IMR-90 (cell line): ENCODE results near the gene APOL3. TPM values are rescaled to one million over a fixed set of nuclear protein-coding genes. Genes with fewer than 3 reads are reported as not detected.

Source experiments
- ATAC-seq: fragments of 200-7000 bp; cut with Tn5 transposase; 2 replicates; pipeline ENCODE4 v1.9.1; 2020; ENCODE audit warnings: low read depth, mild to moderate bottlenecking, moderate library complexity
- BruUV-seq: library from RNA; stranded (reverse); fragments of 400-500 nt; replicated peaks from 2 replicates; lab custom pipeline; 2021; lab: Mats Ljungman, UMichigan
- CTCF ChIA-PET: fragments of 300-600 bp; formaldehyde crosslinking; extraction: SDS; loops from one replicate; lab custom pipeline; 2021; ENCODE audit warnings: antibody characterized with exemption; lab: Yijun Ruan, JAX
- POLR2A ChIA-PET: fragments of 300-600 bp; sonication (Branson Sonifier 250); formaldehyde crosslinking; loops from one replicate; lab custom pipeline; 2022; ENCODE audit warnings: antibody characterized with exemption; ENCODE audit not compliant: unreplicated experiment; lab: Charles Lee
- DNase-seq: peaks from one replicate; pipeline ENCODE4 v3.0.0; 2013
- H2AFZ ChIP-seq: replicated peaks from 2 replicates; pipeline ENCODE3; 2013; ENCODE audit warnings: low read length, mild to moderate bottlenecking; ENCODE audit not compliant: poor library complexity
- H2AK5ac ChIP-seq: 2 replicates; pipeline ENCODE4 v1.6.1; 2013; ENCODE audit warnings: low read depth, low read length, inconsistent platforms
- H2AK9ac ChIP-seq: replicated peaks from 2 replicates; pipeline ENCODE3; 2013; ENCODE audit warnings: mild to moderate bottlenecking, low read depth, low read length, moderate library complexity; ENCODE audit not compliant: poor library complexity
- H2BK120ac ChIP-seq: 2 replicates; pipeline ENCODE4 v1.6.1; 2013; ENCODE audit warnings: low read depth, low read length, inconsistent platforms
- H2BK15ac ChIP-seq: 3 replicates; pipeline ENCODE4 v1.6.1; 2013; ENCODE audit warnings: low read depth, low read length, inconsistent platforms
- H2BK20ac ChIP-seq: 2 replicates; pipeline ENCODE4 v1.6.1; 2013; ENCODE audit warnings: low read depth, mild to moderate bottlenecking, inconsistent platforms, low read length, moderate library complexity
- H2BK5ac ChIP-seq: 2 replicates; pipeline ENCODE4 v1.6.1; 2013; ENCODE audit warnings: mild to moderate bottlenecking, low read depth, low read length, inconsistent platforms; ENCODE audit not compliant: poor library complexity, severe bottlenecking
- H3K14ac ChIP-seq: replicated peaks from 2 replicates; pipeline ENCODE4 v1.6.1; 2013; ENCODE audit warnings: low read depth, low read length, inconsistent platforms
- H3K18ac ChIP-seq: 2 replicates; pipeline ENCODE4 v1.6.1; 2013; ENCODE audit warnings: low read depth, low read length, control low read depth
- H3K23ac ChIP-seq: 2 replicates; pipeline ENCODE4 v1.6.1; 2013; ENCODE audit warnings: low read depth, low read length, inconsistent platforms
- H3K27ac ChIP-seq: 2 replicates; pipeline ENCODE4 v1.5.1; 2013; ENCODE audit warnings: mild to moderate bottlenecking, control low read depth, low read length; ENCODE audit not compliant: insufficient read depth
- H3K27me3 ChIP-seq: 2 replicates; pipeline ENCODE4 v1.6.1; 2013; ENCODE audit warnings: low read length; ENCODE audit not compliant: control insufficient read depth, insufficient read depth
- H3K36me3 ChIP-seq: 2 replicates; pipeline ENCODE4 v1.6.1; 2013; ENCODE audit warnings: low read length, mixed read lengths; ENCODE audit not compliant: control insufficient read depth, insufficient read depth
- H3K4ac ChIP-seq: 2 replicates; pipeline ENCODE4 v1.6.1; 2013; ENCODE audit warnings: low read depth, low read length, inconsistent platforms
- H3K4me1 ChIP-seq: 2 replicates; pipeline ENCODE4 v1.6.1; 2013; ENCODE audit warnings: low read length, mixed read lengths; ENCODE audit not compliant: control insufficient read depth, insufficient read depth
- H3K4me2 ChIP-seq: 2 replicates; pipeline ENCODE4 v1.6.1; 2013; ENCODE audit warnings: low read depth, mild to moderate bottlenecking, control low read depth, low read length, moderate library complexity
- H3K4me3 ChIP-seq: 2 replicates; pipeline ENCODE4 v1.5.1; 2013; ENCODE audit warnings: low read depth, mild to moderate bottlenecking, control low read depth, low read length, moderate library complexity; ENCODE audit not compliant: insufficient read depth
- H3K56ac ChIP-seq: 2 replicates; pipeline ENCODE4 v1.6.1; 2013; ENCODE audit warnings: low read length, inconsistent platforms; ENCODE audit not compliant: insufficient read depth; ENCODE audit errors: extremely low read depth
- H3K79me1 ChIP-seq, 2 experiments: 2 replicates each; pipeline ENCODE4 v1.6.1; 2013; ENCODE audit warnings: low read length in 2 of 2, inconsistent platforms in 1 of 2, low read depth in 1 of 2
- H3K9ac ChIP-seq: 2 replicates; pipeline ENCODE4 v1.6.1; 2013; ENCODE audit warnings: low read depth, low read length, control low read depth
- H3K9me1 ChIP-seq: 2 replicates; pipeline ENCODE4 v1.6.1; 2013; ENCODE audit warnings: low read length, inconsistent platforms; ENCODE audit not compliant: insufficient read depth
- H3K9me3 ChIP-seq: 2 replicates; pipeline ENCODE4 v1.6.1; 2013; ENCODE audit warnings: low read length; ENCODE audit not compliant: control insufficient read depth, insufficient read depth
- H4K20me1 ChIP-seq: 2 replicates; pipeline ENCODE4 v1.6.1; 2013; ENCODE audit warnings: low read length, inconsistent platforms; ENCODE audit not compliant: insufficient read depth
- H4K5ac ChIP-seq: 2 replicates; pipeline ENCODE4 v1.6.1; 2013; ENCODE audit warnings: mild to moderate bottlenecking, low read depth, low read length, control low read depth
- H4K8ac ChIP-seq, 2 experiments: 2 replicates each; pipeline ENCODE4 v1.6.1; 2013; ENCODE audit warnings: low read depth in 2 of 2, low read length in 2 of 2, control low read depth in 1 of 2, inconsistent platforms in 1 of 2
- H4K91ac ChIP-seq: 2 replicates; pipeline ENCODE4 v1.6.1; 2013; ENCODE audit warnings: low read depth, low read length, inconsistent platforms; ENCODE audit not compliant: insufficient read depth
- BHLHE40 ChIP-seq: fragments of 150-350 bp; IDR thresholded peaks from 2 replicates; pipeline ENCODE4 v1.6.1; 2016; ENCODE audit warnings: mild to moderate bottlenecking, low read depth, low read length
- CEBPB ChIP-seq: IDR thresholded peaks from 2 replicates; pipeline ENCODE4 v1.6.1; 2012; ENCODE audit warnings: low read depth, low read length, improper control_type of control experiment
- CHD1 ChIP-seq: IDR thresholded peaks from 2 replicates; pipeline ENCODE4 v1.6.1; 2012; ENCODE audit warnings: low read depth, low read length, improper control_type of control experiment
- FOS ChIP-seq: fragments of 150-350 bp; IDR thresholded peaks from 2 replicates; pipeline ENCODE4 v1.6.1; 2016; ENCODE audit warnings: low read depth, low read length
- MAFK ChIP-seq: IDR thresholded peaks from 2 replicates; pipeline ENCODE4 v1.6.1; 2012; ENCODE audit warnings: low read depth, low read length, improper control_type of control experiment
- MAZ ChIP-seq: IDR thresholded peaks from 2 replicates; pipeline ENCODE4 v1.6.1; 2012; ENCODE audit warnings: low read depth, mild to moderate bottlenecking, low read length, improper control_type of control experiment, moderate library complexity, borderline replicate concordance
- MXI1 ChIP-seq: IDR thresholded peaks from 2 replicates; pipeline ENCODE4 v1.6.1; 2012; ENCODE audit warnings: low read depth, mild to moderate bottlenecking, low read length, moderate library complexity, borderline replicate concordance
- NFE2L2 ChIP-seq: fragments of 150-350 bp; IDR thresholded peaks from 2 replicates; pipeline ENCODE4 v1.6.1; 2016; ENCODE audit warnings: low read depth, mild to moderate bottlenecking, low read length
- POLR2A ChIP-seq: IDR thresholded peaks from 2 replicates; pipeline ENCODE4 v1.6.1; 2012; ENCODE audit warnings: mild to moderate bottlenecking, low read depth, low read length
- RAD21 ChIP-seq: IDR thresholded peaks from 2 replicates; pipeline ENCODE4 v1.6.1; 2012; ENCODE audit warnings: low read length, improper control_type of control experiment
- RCOR1 ChIP-seq: IDR thresholded peaks from 2 replicates; pipeline ENCODE4 v1.6.1; 2012; ENCODE audit warnings: mild to moderate bottlenecking, low read length, improper control_type of control experiment; ENCODE audit not compliant: insufficient replicate concordance
- RFX5 ChIP-seq: IDR thresholded peaks from 2 replicates; pipeline ENCODE4 v1.8.0; 2012; ENCODE audit warnings: low read depth, mild to moderate bottlenecking, low read length, moderate library complexity
- SMC3 ChIP-seq: fragments of 150-350 bp; IDR thresholded peaks from 2 replicates; pipeline ENCODE4 v1.6.1; 2016; ENCODE audit warnings: low read depth, mild to moderate bottlenecking, antibody characterized with exemption, low read length, moderate library complexity
- WGBS, 2 experiments: methylation state at CpG; one replicate each; pipeline versions ENCODE4 v1.1.5 to v1.1.7; 2013; ENCODE audit warnings: missing lambda C conversion rate in 2 of 2; ENCODE audit not compliant: insufficient read length in 1 of 2; ENCODE audit errors: extremely low coverage in 2 of 2; 5-methylcytosine and 5-hydroxymethylcytosine counted together
- dilution Hi-C: fragments of 300-500 bp; cut with HindIII; formaldehyde crosslinking; loops from one replicate; pipeline ENCODE4 v1.14.3; 2018; ENCODE audit warnings: low sequenced_read_pairs; ENCODE audit not compliant: unreplicated experiment
- in situ Hi-C: fragments of 300-500 bp; cut with MboI; formaldehyde crosslinking; loops from 3 replicates; pipeline ENCODE4 v1.14.3; 2019; ENCODE audit warnings: low sequenced_read_pairs, inconsistent platforms, mixed read lengths
- intact Hi-C: fragments of 100-400 bp; cut with micrococcal nuclease; formaldehyde crosslinking; loops from 2 replicates; pipeline ENCODE4 v1.10.0; 2022
- polyA plus RNA-seq, 3 experiments: library from polyadenylated mRNA; depleted of rRNA; stranded (reverse); fragments of >200 nt; gene quantifications; 2 replicates each; pipeline ENCODE4 v1.2.3, GENCODE V29; 2012; ENCODE audit warnings: low replicate concordance in 1 of 3
- total RNA-seq: library from RNA; depleted of rRNA; stranded (reverse); fragments of >200 nt; gene quantifications from 2 replicates; pipeline ENCODE4 v1.2.3, GENCODE V29; 2012
- TF ChIP-seq, protein P1 (sequence below): conservative IDR thresholded peaks from 2 replicates; pipeline ENCODE4 v1.5.1; 2012; ENCODE audit warnings: mild to moderate bottlenecking, low read depth, low read length, improper control_type of control experiment
- TF ChIP-seq, protein P2 (sequence below): fragments of 150-350 bp; IDR thresholded peaks from 2 replicates; pipeline ENCODE4 v1.6.1; 2017; ENCODE audit warnings: mild to moderate bottlenecking, antibody characterized with exemption, low read length, low read depth

APOL3 gene
- total and polyA plus RNA-seq, 2 of the 4 experiments (the other 2 are of a cell fraction) = 1.4 to 2.3 TPM

DNA sequence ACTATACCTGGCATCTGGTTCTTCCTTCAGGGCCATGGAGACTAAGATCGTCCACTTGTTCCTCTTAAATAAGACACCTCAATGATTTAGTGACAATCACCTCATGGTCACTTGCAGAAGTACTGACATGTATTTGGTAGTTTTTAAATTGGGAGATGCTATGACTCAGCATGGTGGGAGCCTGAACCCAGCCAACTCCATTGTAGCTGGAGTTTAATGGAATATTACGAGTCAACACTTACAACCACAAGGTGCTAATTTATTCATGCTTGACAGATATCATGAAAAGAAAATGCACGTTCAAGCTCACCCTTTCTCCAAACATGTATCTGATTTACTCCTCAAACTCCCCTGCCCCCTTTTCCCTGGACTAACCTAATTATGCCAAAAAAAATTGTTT lies 16.6 kb upstream of the APOL3 start (continued):
- no peak for TF ChIP-seq NFE2L2
- no peak for TF ChIP-seq RAD21
- no peak for TF ChIP-seq MAZ
- no peak for TF ChIP-seq RFX5

DNA sequence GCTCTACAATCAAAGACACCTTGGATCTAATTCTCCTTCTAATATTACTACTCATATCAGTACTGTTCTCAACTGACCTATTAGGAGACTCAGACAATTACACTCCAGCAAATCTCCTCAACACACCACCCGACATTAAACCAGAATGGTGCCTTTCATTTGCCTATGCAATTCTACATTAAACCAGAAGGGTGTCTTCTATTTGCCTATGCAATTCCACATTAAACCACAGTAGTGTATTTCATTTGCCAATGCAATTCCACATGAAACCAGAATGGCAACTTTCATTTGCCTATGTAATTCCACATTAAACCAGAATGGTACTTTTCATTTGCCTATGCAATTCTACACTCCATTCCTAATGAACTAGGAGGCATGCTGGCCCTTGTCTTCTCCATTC lies 15.3 kb upstream of the APOL3 start:
- Histone ChIP-seq H2AFZ (no peak overlapping the region), H4K20me1 (no peaks in the 10 kb centered on the region), H2BK20ac (no peak overlapping the region), H3K9me3 (no peaks in the 10 kb centered on the region), H3K14ac (no peak overlapping the region), H3K4me1 (no peaks in the 10 kb centered on the region), H4K5ac (no peak overlapping the region), H3K27me3 (peaks cover 4% of the 10 kb centered on the region; the same call in 1 of the 2 replicates), H2BK120ac (no peak overlapping the region), H3K4ac (no peak overlapping the region), H3K4me3 (no peak overlapping the region), H2AK9ac (no peak overlapping the region), H2BK5ac (no peak overlapping the region), H4K91ac (no peak overlapping the region), H3K9ac (no peak overlapping the region), H3K4me2 (no peak overlapping the region), H4K8ac (no peak overlapping the region), H3K36me3 (no peaks in the 10 kb centered on the region), H3K56ac (no peak overlapping the region), H3K23ac (no peak overlapping the region), H3K27ac (no peak overlapping the region), H3K18ac (no peak overlapping the region), H3K9me1 (no peaks in the 10 kb centered on the region), H2BK15ac (no peak overlapping the region), H2AK5ac (no peak overlapping the region), H3K79me1 (no peaks in the 10 kb centered on the region)
- WGBS, 2 experiments = no CpG with 5 or more reads among the region's 1 CpG
- CTCF ChIA-PET = no interaction called here
- ATAC-seq (no peak), DNase-seq (no peak)
- POLR2A ChIA-PET = no interaction called here
- intact Hi-C loops = no loop called here
- no TSS peak for BruUV-seq
- dilution Hi-C loops = no loop called here
- in situ Hi-C loops = no loop called here
- TF ChIP-seq CEBPB (no peak), MXI1 (no peak), POLR2A (no peak), NFE2L2 (no peak), BHLHE40 (no peak), RFX5 (no peak), RAD21 (no peak), CHD1 (no peak), RCOR1 (no peak), FOS (no peak), MAFK (no peak), SMC3 (no peak)
- TF ChIP-seq, protein P1, sequence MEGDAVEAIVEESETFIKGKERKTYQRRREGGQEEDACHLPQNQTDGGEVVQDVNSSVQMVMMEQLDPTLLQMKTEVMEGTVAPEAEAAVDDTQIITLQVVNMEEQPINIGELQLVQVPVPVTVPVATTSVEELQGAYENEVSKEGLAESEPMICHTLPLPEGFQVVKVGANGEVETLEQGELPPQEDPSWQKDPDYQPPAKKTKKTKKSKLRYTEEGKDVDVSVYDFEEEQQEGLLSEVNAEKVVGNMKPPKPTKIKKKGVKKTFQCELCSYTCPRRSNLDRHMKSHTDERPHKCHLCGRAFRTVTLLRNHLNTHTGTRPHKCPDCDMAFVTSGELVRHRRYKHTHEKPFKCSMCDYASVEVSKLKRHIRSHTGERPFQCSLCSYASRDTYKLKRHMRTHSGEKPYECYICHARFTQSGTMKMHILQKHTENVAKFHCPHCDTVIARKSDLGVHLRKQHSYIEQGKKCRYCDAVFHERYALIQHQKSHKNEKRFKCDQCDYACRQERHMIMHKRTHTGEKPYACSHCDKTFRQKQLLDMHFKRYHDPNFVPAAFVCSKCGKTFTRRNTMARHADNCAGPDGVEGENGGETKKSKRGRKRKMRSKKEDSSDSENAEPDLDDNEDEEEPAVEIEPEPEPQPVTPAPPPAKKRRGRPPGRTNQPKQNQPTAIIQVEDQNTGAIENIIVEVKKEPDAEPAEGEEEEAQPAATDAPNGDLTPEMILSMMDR = no peak
- TF ChIP-seq, protein P2, sequence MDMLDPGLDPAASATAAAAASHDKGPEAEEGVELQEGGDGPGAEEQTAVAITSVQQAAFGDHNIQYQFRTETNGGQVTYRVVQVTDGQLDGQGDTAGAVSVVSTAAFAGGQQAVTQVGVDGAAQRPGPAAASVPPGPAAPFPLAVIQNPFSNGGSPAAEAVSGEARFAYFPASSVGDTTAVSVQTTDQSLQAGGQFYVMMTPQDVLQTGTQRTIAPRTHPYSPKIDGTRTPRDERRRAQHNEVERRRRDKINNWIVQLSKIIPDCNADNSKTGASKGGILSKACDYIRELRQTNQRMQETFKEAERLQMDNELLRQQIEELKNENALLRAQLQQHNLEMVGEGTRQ = no peak
